ENCODE measurements around the gene FOXM1.
"Not testable (repeated sequence)": the region's sequence is repeated elsewhere in the genome, so short reads cannot be mapped to it uniquely, and the experiment has no call there.

Gene FOXM1

DNA sequence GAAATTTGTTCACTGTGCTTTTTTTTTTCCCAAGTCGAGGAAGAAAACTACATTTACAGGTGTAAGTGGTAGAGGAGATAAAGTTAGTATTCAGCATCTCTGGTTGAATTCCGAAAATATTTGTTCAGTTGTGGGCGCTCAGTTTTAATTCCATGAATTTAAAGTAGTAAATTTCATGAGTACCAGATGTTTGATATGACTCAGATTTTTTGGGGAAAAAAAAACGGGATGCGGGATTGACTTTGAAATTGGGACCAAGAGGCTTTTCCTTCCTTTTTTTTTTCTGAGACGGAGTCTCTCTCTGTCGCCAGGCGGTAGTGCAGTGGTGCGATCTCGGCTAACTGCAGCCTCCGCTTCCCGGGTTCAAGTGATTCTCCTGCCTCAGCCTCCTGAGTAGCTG, 15.3 kb upstream of the FOXM1 start:
- H3K4me1 ChIP-seq = peaks cover 12% of the 10 kb centered on the region
- H3K27me3 ChIP-seq (ENCODE audit: low read depth) = no peaks in the 10 kb centered on the region
- H3K4me3 ChIP-seq = peak overlapping the region; percentile 73; the same call in 1 of the 2 replicates
- DNase-seq (ENCODE audit: low spot score in 2 of 2) = no peak
- H3K36me3 ChIP-seq (replicated peaks) = peaks cover 13% of the 10 kb centered on the region
- no peaks in the 10 kb centered on the region for H3K9me3 ChIP-seq
- in situ Hi-C loops (cut with MboI; ENCODE audit: low sequenced_read_pairs) = no loop called here

DNA sequence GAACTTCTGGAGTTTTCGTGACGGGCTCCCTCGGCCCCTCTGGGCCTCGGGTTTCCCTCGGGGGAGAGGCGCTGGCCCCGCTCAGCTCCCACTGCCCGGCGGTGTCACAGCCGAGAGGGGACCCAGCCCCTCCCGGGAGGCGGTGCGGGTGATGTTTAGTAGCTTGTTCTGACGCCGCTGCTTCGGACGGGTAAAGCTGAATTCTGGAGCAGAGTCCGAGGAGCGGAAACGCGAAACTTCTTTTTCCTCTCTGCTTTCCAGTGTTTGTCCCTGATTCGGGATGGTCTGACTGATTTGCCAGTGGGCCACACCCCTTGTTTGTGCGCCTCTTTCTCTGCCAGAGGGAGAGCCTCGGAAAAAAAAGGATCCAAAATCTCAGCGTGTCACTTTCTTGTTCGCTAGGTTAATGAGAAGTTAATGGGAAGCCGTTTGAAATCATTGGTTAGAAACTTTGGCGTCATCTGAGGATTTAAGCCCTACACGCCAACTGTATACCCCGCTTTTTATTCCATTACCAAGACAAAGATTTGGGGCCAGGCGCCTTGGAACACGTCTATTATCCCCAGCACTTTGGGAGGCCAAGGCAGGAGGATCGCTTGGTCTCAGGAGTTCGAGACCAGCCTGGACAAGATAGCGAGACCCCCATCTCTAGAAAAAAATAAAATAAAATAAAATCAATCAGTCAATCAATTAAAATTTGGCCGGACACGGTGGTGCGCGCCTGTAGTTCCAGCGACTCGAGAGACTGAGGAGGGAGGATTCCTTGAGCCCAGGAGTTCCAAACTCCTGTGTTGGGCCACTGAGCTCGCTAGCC, 14.5 kb upstream of the FOXM1 start:
- in situ Hi-C loops (cut with MboI; ENCODE audit: low sequenced_read_pairs) = no loop called here
- Histone ChIP-seq H3K36me3 (replicated peaks) (peaks cover 20% of the 10 kb centered on the region), H3K9me3 (no peaks in the 10 kb centered on the region), H3K4me1 (peaks cover 12% of the 10 kb centered on the region), H3K27me3 (ENCODE audit: low read depth) (no peaks in the 10 kb centered on the region), H3K4me3 (peak overlapping the region; percentile 73)
- peak; percentile 63 to 75 for DNase-seq (ENCODE audit: low spot score in 2 of 2)

DNA sequence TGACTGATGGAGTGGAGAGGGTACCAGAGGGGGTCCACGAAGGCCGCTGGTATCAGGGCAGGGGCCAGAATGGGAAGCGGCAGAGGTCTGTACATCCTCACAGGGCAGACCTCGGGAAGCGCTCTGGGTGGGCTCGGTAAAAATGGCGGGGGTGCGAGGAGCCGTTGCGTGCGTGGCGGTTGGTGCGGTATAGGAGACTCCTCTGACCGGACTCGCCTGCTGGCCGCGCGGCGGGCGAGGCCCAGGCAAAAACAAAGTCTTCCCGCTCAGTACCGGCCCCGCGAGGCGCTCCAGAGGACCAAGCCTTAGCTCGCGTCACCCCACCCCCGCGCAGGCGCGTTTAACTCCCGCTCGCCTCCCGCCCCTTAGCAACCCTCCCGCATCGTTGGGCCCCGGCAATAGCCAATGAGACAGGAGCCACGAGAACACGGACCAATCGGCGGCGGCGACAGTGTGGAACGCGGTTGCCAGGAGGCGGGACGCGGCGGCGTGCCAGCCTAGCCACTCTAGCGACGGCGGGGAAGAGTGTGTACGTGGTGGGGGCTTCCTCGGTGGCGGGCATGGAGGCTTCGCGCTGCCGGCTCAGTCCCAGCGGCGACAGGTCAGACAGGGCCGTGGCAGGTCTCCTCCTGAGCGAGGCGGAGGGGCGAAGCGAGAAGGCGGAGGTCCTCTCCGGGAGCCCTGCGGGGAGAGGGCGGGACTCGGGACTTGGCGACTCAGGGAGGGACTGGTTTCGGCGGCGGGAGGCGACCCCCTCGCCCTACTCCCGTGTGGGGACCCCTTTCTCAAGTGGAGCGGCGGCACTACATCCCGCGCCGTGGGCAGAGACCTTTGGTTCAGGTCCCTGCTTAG, 13.6 kb upstream of the FOXM1 start, which contains the start of gene TULP3:
Gene TULP3 (plus strand): TSS at position 504 of the 852 bp plus-strand sequence. CDS start 57 bp downstream, at position 561.
- DNase-seq (ENCODE audit: low spot score in 2 of 2) = peak; percentile 97 to 99
- Histone ChIP-seq H3K9me3 (no peaks in the 10 kb centered on the region), H3K27me3 (ENCODE audit: low read depth) (no peaks in the 10 kb centered on the region), H3K36me3 (replicated peaks) (peaks cover 28% of the 10 kb centered on the region), H3K4me3 (peak within 1 kb of the TSS; percentile 73), H3K4me1 (peaks cover 12% of the 10 kb centered on the region)
- in situ Hi-C loops (cut with MboI; ENCODE audit: low sequenced_read_pairs) = no loop called here

DNA sequence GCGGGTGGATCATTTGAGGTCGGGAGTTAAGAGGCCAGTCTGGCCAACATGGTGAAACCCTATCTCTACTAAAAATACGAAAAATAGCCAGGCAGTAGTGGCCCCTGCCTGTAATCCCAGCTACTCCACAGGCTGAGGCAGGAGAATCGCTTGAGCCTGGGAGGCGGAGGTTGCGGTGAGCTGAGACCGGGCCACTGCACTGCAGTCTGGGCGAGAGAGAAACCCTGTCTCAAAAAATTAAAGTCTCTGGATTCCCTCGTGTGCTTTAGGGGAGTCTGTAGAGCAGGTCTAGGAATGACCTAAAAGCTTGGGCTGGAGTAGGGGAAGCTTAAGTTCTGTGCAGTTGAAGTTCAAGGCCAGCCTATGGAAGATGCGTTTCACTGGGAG, 13.0 kb upstream of the FOXM1 start:
- H3K4me3 ChIP-seq = peak overlapping the region; percentile 73
- no peak for DNase-seq (ENCODE audit: low spot score in 2 of 2)

DNA sequence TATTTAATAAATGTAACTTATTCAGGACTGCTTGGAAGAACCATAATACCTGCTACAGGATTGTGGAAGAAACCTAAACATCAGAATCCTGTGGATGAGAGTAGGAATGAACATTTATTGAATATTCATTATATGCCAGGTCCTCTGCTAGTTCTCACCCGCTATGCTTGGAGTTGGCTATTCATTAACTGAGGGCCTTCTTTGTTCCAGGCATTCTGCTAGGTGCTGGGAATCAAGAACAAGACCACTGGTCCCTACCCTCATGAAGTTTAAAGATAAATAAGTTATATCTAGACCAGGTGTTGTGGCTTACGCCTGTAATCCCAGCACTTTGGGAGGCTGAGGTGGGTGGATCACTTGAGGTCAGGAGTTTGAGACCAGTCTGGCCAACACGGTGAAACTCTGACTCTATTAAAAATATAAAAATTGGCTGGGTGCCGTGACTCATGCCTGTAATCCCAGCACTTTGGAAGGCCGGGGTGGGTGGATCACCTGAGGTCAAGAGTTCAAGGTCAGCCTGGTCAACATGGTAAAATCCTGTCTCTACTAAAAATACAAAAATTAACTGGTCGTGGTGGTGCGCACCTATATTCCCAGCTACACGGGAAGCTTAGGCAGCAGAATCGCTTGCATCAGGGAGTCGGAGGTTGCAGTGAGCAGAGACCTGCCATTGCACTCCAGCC, 9.9 kb upstream of the FOXM1 start:
- H3K4me1 ChIP-seq = peaks cover 4% of the 10 kb centered on the region; the same call in 1 of the 2 replicates
- H3K36me3 ChIP-seq (replicated peaks) = peaks cover 29% of the 10 kb centered on the region
- H3K9me3 ChIP-seq = no peaks in the 10 kb centered on the region
- in situ Hi-C loops (cut with MboI; ENCODE audit: low sequenced_read_pairs) = loop anchor here (5.0 kb wide), 1 partner anchor 70 kb away; the partner anchor contains the start of gene TEAD4
- no peaks in the 10 kb centered on the region for H3K27me3 ChIP-seq (ENCODE audit: low read depth)
- H3K4me3 ChIP-seq = no peak overlapping the region
- no peak for DNase-seq (ENCODE audit: low spot score in 2 of 2)

More for the DNA sequence above, 13.0 kb upstream of the FOXM1 start:
- Histone ChIP-seq H3K9me3 (no peaks in the 10 kb centered on the region), H3K36me3 (replicated peaks) (peaks cover 29% of the 10 kb centered on the region), H3K27me3 (ENCODE audit: low read depth) (no peaks in the 10 kb centered on the region), H3K4me1 (peaks cover 10% of the 10 kb centered on the region)
- in situ Hi-C loops (cut with MboI; ENCODE audit: low sequenced_read_pairs) = no loop called here

DNA sequence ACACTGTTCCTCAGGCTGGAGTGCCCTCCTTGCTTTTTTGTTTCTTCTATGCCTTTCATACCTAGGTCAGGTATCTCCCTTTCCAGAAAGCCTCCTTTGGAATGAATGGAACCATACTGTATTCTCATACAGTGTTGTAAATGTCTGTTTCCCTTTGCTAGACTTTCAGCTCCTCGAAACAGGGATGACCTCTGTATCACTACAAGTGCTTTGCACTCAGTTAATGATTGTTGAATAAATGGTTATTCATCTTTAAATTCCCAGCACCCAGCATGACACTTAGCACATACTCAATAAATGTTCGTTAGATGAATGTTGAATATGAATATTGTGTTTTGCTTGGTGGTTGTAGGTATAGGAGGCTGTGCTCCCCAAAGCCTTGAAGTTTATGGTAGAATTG, 7.8 kb upstream of the FOXM1 start:
- H3K27me3 ChIP-seq (ENCODE audit: low read depth) = no peaks in the 10 kb centered on the region
- no peak for DNase-seq (ENCODE audit: low spot score in 2 of 2)
- no peak overlapping the region for H3K4me3 ChIP-seq
- in situ Hi-C loops (cut with MboI; ENCODE audit: low sequenced_read_pairs) = loop anchor here (5.0 kb wide), 1 partner anchor 72 kb away; the partner anchor contains the start of gene TEAD4
- H3K9me3 ChIP-seq = no peaks in the 10 kb centered on the region
- peaks cover 46% of the 10 kb centered on the region for H3K36me3 ChIP-seq (replicated peaks)
- H3K4me1 ChIP-seq = no peaks in the 10 kb centered on the region

- H3K4me1 ChIP-seq = peaks cover 12% of the 10 kb centered on the region
- peaks cover 29% of the 10 kb centered on the region for H3K36me3 ChIP-seq (replicated peaks)
- H3K9me3 ChIP-seq = no peaks in the 10 kb centered on the region
- DNase-seq (ENCODE audit: low spot score in 2 of 2) = no peak
- no peak overlapping the region for H3K4me3 ChIP-seq
- H3K27me3 ChIP-seq (ENCODE audit: low read depth) = no peaks in the 10 kb centered on the region
- in situ Hi-C loops (cut with MboI; ENCODE audit: low sequenced_read_pairs) = no loop called here
These were observed 2.9 kb upstream of the FOXM1 start for GRCh38 chr12:2879853-2880252.

GRCh38 chr12:2877953-2878732, 1.2 kb upstream of the FOXM1 start:
- in situ Hi-C loops (cut with MboI; ENCODE audit: low sequenced_read_pairs) = no loop called here
- Histone ChIP-seq H3K9me3 (no peaks in the 10 kb centered on the region), H3K36me3 (replicated peaks) (peaks cover 41% of the 10 kb centered on the region), H3K4me1 (peaks cover 16% of the 10 kb centered on the region), H3K27me3 (ENCODE audit: low read depth) (no peaks in the 10 kb centered on the region), H3K4me3 (peak overlapping the region; percentile 73)
- peak; percentile 69 to 98 for DNase-seq (ENCODE audit: low spot score in 2 of 2)

DNA sequence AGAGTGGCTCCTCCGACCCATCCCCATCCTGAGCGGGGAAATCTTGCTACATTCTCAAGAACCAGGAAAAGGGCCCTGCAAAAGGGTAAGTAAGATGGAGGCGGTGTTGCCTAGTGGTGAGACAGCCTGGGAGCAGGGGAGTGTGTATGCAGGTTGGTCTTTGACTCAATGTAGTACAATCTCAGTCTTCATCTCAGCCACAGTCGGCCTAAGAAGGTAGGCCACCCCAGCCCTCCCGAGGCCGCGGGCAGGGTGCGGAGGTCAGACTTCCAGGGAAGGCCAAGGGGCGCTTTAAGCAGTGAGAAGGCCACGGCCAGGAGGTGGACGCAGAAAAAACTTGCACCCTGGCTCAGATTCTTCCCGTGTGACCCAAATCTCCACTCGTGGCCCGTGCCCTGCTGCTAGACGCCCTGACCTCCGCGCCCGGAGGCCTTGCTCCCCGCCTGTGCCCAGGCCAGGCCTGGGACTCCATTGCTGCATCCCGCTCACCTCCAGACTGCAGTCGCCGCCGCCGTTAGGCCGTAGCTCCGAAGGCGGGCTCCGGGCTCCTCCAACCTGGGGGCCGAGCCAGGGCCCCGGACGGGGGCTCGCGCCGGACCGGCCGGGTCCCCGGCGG, 435 bp downstream of the FOXM1 start:
- in situ Hi-C loops (cut with MboI; ENCODE audit: low sequenced_read_pairs) = no loop called here
- no peaks in the 10 kb centered on the region for H3K27me3 ChIP-seq (ENCODE audit: low read depth)
- H3K9me3 ChIP-seq = no peaks in the 10 kb centered on the region
- peaks cover 57% of the 10 kb centered on the region for H3K36me3 ChIP-seq (replicated peaks)
- peaks cover 16% of the 10 kb centered on the region for H3K4me1 ChIP-seq
- peak overlapping the region; percentile 73 for H3K4me3 ChIP-seq
- peak in 1 of 2 experiments; percentile 36 for DNase-seq (ENCODE audit: low spot score in 2 of 2)

GRCh38 chr12:2868986-2869632, 7.9 kb downstream of the FOXM1 start:
- peaks cover 92% of the 10 kb centered on the region for H3K36me3 ChIP-seq (replicated peaks)
- H3K9me3 ChIP-seq; H3K4me3 ChIP-seq; DNase-seq (ENCODE audit: low spot score in 2 of 2); H3K27me3 ChIP-seq (ENCODE audit: low read depth); in situ Hi-C loops (cut with MboI; ENCODE audit: low sequenced_read_pairs); H3K4me1 ChIP-seq: not testable (repeated sequence)

GRCh38 chr12:2864198-2864597, 12.8 kb downstream of the FOXM1 start:
- Histone ChIP-seq H3K9me3 (no peaks in the 10 kb centered on the region), H3K4me1 (no peaks in the 10 kb centered on the region), H3K36me3 (replicated peaks) (peaks cover 94% of the 10 kb centered on the region), H3K27me3 (ENCODE audit: low read depth) (no peaks in the 10 kb centered on the region), H3K4me3 (no peak overlapping the region)
- in situ Hi-C loops (cut with MboI; ENCODE audit: low sequenced_read_pairs) = no loop called here
- DNase-seq (ENCODE audit: low spot score in 2 of 2) = no peak

- H3K4me3 ChIP-seq; in situ Hi-C loops (cut with MboI; ENCODE audit: low sequenced_read_pairs); H3K9me3 ChIP-seq; H3K27me3 ChIP-seq (ENCODE audit: low read depth); H3K4me1 ChIP-seq; DNase-seq (ENCODE audit: low spot score in 2 of 2): not testable (repeated sequence)
- H3K36me3 ChIP-seq (replicated peaks) = peaks cover 94% of the 10 kb centered on the region
These were observed 13.6 kb downstream of the FOXM1 start for GRCh38 chr12:2863402-2863801.

Data from HAP-1 (cell line).